Activated CD8-positive, alpha-beta T cell treated with anti-CD3 and anti-CD28 coated beads for 36 hours (primary cell): ENCODE results near the gene MYO10. TPM values are rescaled to one million over a fixed set of nuclear protein-coding genes. Genes with fewer than 3 reads are reported as not detected.

Experiments
- ATAC-seq: fragments of 200-7000 bp; cut with Tn5 transposase; one replicate; pipeline ENCODE4 v1.10.0; 2021; ENCODE audit warnings: mild to moderate bottlenecking, moderate library complexity
- CTCF ChIA-PET: fragments of 350-600 bp; sonication (Branson Sonifier 250); formaldehyde crosslinking; loops from one replicate; lab custom pipeline; 2021; ENCODE audit warnings: antibody characterized with exemption; lab: Charles Lee
- POLR2A ChIA-PET: fragments of 350-600 bp; sonication (Branson Sonifier 250); formaldehyde crosslinking; loops from one replicate; lab custom pipeline; 2021; ENCODE audit warnings: antibody characterized with exemption; lab: Charles Lee
- DNase-seq: peaks from one replicate; pipeline ENCODE4 v3.0.0-alpha.2; 2020
- H3K27ac Mint-ChIP-seq: one replicate; pipeline ENCODE4 v1.8.0; 2021; ENCODE audit warnings: mild to moderate bottlenecking, mixed read lengths
- H3K27me3 Mint-ChIP-seq: one replicate; pipeline ENCODE4 v1.8.0; 2021; ENCODE audit warnings: mixed read lengths
- H3K36me3 Mint-ChIP-seq: one replicate; pipeline ENCODE4 v1.8.0; 2021; ENCODE audit warnings: low read depth, mixed read lengths
- H3K4me1 Mint-ChIP-seq: one replicate; pipeline ENCODE4 v1.8.0; 2021; ENCODE audit warnings: low read depth, mixed read lengths
- H3K4me3 Mint-ChIP-seq: one replicate; pipeline ENCODE4 v1.8.0; 2021; ENCODE audit warnings: mild to moderate bottlenecking, moderate library complexity, mixed read lengths
- H3K9me3 Mint-ChIP-seq: one replicate; pipeline ENCODE4 v1.8.0; 2021; ENCODE audit warnings: mixed read lengths
- intact Hi-C: fragments of 100-400 bp; cut with micrococcal nuclease; formaldehyde crosslinking; loops from one replicate; pipeline ENCODE4 v1.10.0; 2022
- total RNA-seq, 2 experiments: library from RNA; stranded (reverse); gene quantifications; one replicate each; pipeline ENCODE4 v1.2.3, GENCODE V29; 2021
- TF ChIP-seq, protein P1 (sequence below): fragments of 200-600 bp; IDR thresholded peaks from one replicate; pipeline ENCODE4 v1.8.0; 2022; ENCODE audit warnings: antibody characterized with exemption, mild to moderate bottlenecking

The MYO10 gene
- total RNA-seq, 2 experiments from 2014 or later: 0.09 TPM; not detected in 1

- ChIA-PET POLR2A (no interaction called here), CTCF (no interaction called here)
- H3K9me3 Mint-ChIP-seq: no peaks in the 10 kb centered on the region
- TF ChIP-seq, protein P1, sequence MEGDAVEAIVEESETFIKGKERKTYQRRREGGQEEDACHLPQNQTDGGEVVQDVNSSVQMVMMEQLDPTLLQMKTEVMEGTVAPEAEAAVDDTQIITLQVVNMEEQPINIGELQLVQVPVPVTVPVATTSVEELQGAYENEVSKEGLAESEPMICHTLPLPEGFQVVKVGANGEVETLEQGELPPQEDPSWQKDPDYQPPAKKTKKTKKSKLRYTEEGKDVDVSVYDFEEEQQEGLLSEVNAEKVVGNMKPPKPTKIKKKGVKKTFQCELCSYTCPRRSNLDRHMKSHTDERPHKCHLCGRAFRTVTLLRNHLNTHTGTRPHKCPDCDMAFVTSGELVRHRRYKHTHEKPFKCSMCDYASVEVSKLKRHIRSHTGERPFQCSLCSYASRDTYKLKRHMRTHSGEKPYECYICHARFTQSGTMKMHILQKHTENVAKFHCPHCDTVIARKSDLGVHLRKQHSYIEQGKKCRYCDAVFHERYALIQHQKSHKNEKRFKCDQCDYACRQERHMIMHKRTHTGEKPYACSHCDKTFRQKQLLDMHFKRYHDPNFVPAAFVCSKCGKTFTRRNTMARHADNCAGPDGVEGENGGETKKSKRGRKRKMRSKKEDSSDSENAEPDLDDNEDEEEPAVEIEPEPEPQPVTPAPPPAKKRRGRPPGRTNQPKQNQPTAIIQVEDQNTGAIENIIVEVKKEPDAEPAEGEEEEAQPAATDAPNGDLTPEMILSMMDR: no peak
- H3K4me1 Mint-ChIP-seq: no peaks in the 10 kb centered on the region
- H3K27me3 Mint-ChIP-seq: peaks cover 4% of the 10 kb centered on the region
- H3K4me3 Mint-ChIP-seq: no peak overlapping the region
- DNase-seq (no peak), ATAC-seq (no peak)
- H3K36me3 Mint-ChIP-seq: no peaks in the 10 kb centered on the region
- H3K27ac Mint-ChIP-seq: no peak overlapping the region
- intact Hi-C loops: no loop called here
Observed at GRCh38 chr5:16732356-16732755, 203.7 kb downstream of the MYO10 start.

- DNase-seq (no peak), ATAC-seq (no peak)
- intact Hi-C loops: no loop called here
- Mint-ChIP-seq H3K4me1 (peaks cover 8% of the 10 kb centered on the region), H3K27ac (no peak overlapping the region), H3K4me3 (no peak overlapping the region), H3K36me3 (no peaks in the 10 kb centered on the region), H3K9me3 (peaks cover 3% of the 10 kb centered on the region), H3K27me3 (peaks cover 2% of the 10 kb centered on the region)
- POLR2A ChIA-PET: no interaction called here
- CTCF ChIA-PET: no interaction called here
- TF ChIP-seq, protein P1: no peak
Observed at GRCh38 chr5:16727755-16728325, 208.2 kb downstream of the MYO10 start.

DNA sequence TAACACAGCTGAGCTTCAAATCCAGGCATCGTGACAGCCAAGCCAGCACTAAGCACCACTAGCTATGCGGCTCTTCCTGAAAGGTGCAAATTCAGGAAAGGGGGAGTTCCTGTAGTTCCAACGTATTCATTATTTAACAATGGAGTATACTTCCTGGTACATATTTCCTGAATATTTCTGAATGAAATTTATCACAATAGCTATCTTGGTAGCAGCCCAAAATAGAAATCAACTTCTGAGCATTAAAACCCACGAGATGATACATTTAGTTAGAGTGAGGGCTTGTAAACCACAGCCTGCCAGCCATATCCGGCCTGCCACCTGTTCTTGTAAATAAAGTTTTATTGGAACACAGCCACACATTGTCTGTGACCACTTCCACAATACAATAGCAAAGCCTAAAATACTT is 209.5 kb downstream of the MYO10 start:
- Mint-ChIP-seq H3K27me3 (peaks cover 2% of the 10 kb centered on the region), H3K27ac (no peak overlapping the region), H3K36me3 (no peaks in the 10 kb centered on the region), H3K4me3 (no peak overlapping the region), H3K9me3 (peaks cover 3% of the 10 kb centered on the region), H3K4me1 (peaks cover 8% of the 10 kb centered on the region)
- intact Hi-C loops: no loop called here
- CTCF ChIA-PET: interaction anchor here (0.9 kb wide), 1 partner anchor 271 kb away, joined by 3 read pairs; no protein-coding TSS in a partner anchor
- POLR2A ChIA-PET: no interaction called here
- ATAC-seq (peak; percentile 64), DNase-seq (peak; percentile 56)
- TF ChIP-seq, protein P1: no peak

DNA sequence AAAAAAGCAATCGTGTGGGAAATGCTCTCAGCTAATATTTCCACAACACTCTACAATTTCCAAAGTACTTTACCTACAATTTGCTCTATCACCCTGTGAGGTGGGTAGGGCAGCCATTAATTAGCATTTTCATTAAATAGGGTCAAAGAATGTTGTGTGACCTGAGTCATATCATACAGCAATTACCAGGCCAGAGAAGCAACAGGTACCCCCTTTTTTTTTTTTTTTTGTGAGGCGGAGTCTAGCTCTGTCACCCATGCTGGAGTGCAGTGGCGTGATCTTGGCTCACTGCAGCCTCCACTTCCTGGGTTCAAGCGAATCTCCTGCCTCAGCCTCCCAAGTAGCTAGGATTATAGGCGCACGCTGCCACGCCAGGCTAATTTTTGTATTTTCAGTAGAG is 210.5 kb downstream of the MYO10 start:
- H3K9me3 Mint-ChIP-seq: peaks cover 3% of the 10 kb centered on the region
- H3K4me3 Mint-ChIP-seq: no peak overlapping the region
- CTCF ChIA-PET: no interaction called here
- H3K27ac Mint-ChIP-seq: no peak overlapping the region
- no peak for ATAC-seq
- TF ChIP-seq, protein P1: no peak
- POLR2A ChIA-PET: interaction anchor here (0.6 to 0.7 kb wide), 2 partner anchors 261 to 605 kb away, joined by 3 read pairs; no protein-coding TSS in a partner anchor
- no peak for DNase-seq
- intact Hi-C loops: no loop called here
- H3K27me3 Mint-ChIP-seq: peaks cover 2% of the 10 kb centered on the region
- peaks cover 8% of the 10 kb centered on the region for H3K4me1 Mint-ChIP-seq
- H3K36me3 Mint-ChIP-seq: no peaks in the 10 kb centered on the region

DNA sequence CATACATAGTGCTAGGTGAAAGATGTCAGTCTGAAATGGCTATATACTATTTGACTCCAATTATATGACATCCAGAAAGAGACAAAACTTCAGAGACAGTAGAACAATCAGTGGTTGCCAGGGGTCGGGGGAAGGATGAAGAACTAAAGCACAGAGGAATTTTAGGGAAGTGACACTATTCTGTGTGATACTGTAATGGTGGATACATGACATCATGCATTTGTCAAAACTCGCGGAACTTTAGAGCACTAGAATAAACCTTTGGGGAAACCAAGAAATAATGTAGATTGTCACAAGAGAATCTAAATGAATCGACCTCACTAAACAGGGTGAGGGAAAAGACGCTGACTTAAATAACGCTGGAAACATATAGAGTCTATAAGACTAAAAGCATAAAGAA is 212.3 kb downstream of the MYO10 start:
- TF ChIP-seq, protein P1: no peak
- peaks cover 8% of the 10 kb centered on the region for H3K4me1 Mint-ChIP-seq
- no peaks in the 10 kb centered on the region for H3K36me3 Mint-ChIP-seq
- no peaks in the 10 kb centered on the region for H3K27me3 Mint-ChIP-seq
- no peak for ATAC-seq
- intact Hi-C loops: no loop called here
- ChIA-PET CTCF (no interaction called here), POLR2A (no interaction called here)
- no peak overlapping the region for H3K27ac Mint-ChIP-seq
- H3K4me3 Mint-ChIP-seq: no peak overlapping the region
- DNase-seq: no peak
- H3K9me3 Mint-ChIP-seq: peaks cover 3% of the 10 kb centered on the region
